Psoas muscle (tissue), 8 donors: Measurements from ENCODE around the gene ZNF718. TPM values are rescaled to one million over a fixed set of nuclear protein-coding genes. Genes with fewer than 3 reads are reported as not detected.
"Not testable (repeated sequence)": the region's sequence is repeated elsewhere in the genome, so short reads cannot be mapped to it uniquely, and the experiment has no call there.

ENCODE experiments used
- ATAC-seq, 4 donors: fragments of 200-7000 bp; cut with Tn5 transposase; one replicate each; pipeline ENCODE4 v1.9.1; 2020; ENCODE audit warnings: moderate library complexity in 3 of 4, mild to moderate bottlenecking in 2 of 4
- DNase-seq, 2 donors: peaks; one replicate each; pipeline ENCODE4 v3.0.0-alpha.2; 2020
- H3K27ac ChIP-seq: fragments of 200-600 bp; one replicate; pipeline ENCODE4 v1.8.0; 2022
- H3K27me3 ChIP-seq, 3 donors: fragments of 200-600 bp in 1 of 3; one replicate each; pipeline versions ENCODE4 v1.6.1 to v1.8.0; 2013 to 2022; ENCODE audit warnings: low read length in 2 of 3, mild to moderate bottlenecking in 2 of 3, moderate library complexity in 1 of 3; ENCODE audit not compliant: insufficient read depth in 3 of 3
- H3K36me3 ChIP-seq, 2 donors: fragments of 200-600 bp in 1 of 2; one replicate each; pipeline versions ENCODE4 v1.6.1 to v1.8.0; 2013 to 2022; ENCODE audit warnings: low read depth in 1 of 2, mild to moderate bottlenecking in 1 of 2, moderate library complexity in 1 of 2; ENCODE audit not compliant: insufficient read depth in 1 of 2
- H3K4me1 ChIP-seq: fragments of 200-600 bp; one replicate; pipeline ENCODE4 v1.8.0; 2022
- H3K4me3 ChIP-seq: fragments of 200-600 bp; one replicate; pipeline ENCODE4 v1.8.0; 2022; ENCODE audit warnings: mild to moderate bottlenecking
- H3K9me3 ChIP-seq: fragments of 200-600 bp; one replicate; pipeline ENCODE4 v1.8.0; 2022
- CTCF ChIP-seq: fragments of 200-600 bp; IDR thresholded peaks from one replicate; pipeline ENCODE4 v1.8.0; 2022; ENCODE audit warnings: antibody characterized with exemption
- WGBS, 3 donors: extraction: QIAGEN DNeasy Blood & Tissue Kit; methylation state at CpG; one replicate each; pipeline versions ENCODE4 v1.1.6 to v1.1.7; 2013; 5-methylcytosine and 5-hydroxymethylcytosine counted together
- intact Hi-C, 2 donors: fragments of 100-400 bp; cut with DNase I; formaldehyde crosslinking; loops; one replicate each; pipeline versions ENCODE4 v1.11.0 to v1.14.2; 2022
- polyA plus RNA-seq, 3 donors: library from polyadenylated mRNA; stranded (reverse); fragments of 200-250 nt; gene quantifications; one replicate each; pipeline ENCODE4 v1.2.3, GENCODE V29; 2013
- total RNA-seq, 4 donors: library from RNA; stranded (reverse); fragmentation: NEBNext Ultra II Directional in 2 of 4; extraction: Animal tissue kit (Norgen Biotek cat#: 25700) in 2 of 4; gene quantifications; one replicate each; pipeline versions ENCODE4 v1.2.1 to v1.2.4, GENCODE V29; 2021 to 2023
- donor health status: healthy with polysubstance abuse.
- donor health status: DM: no; HTN: no; CAD: no; lungs with moderate emphysema.
- donor health status: Bipolar disorder and iron deficiency.
- donor health status: healthy.
- donor health status: DM: yes; HTN: yes; CAD: no.
- donor health status: DM: no; HTN: no; CAD: no.
- donor health status: DM: no; HTN: no; CAD: no.
- donor health status: DM: yes; HTN: yes; CAD: no.

The ZNF718 gene
- total and polyA plus RNA-seq, 7 donors, result 0.44 to 3.0 (median 1.3) TPM

- Histone ChIP-seq H3K27ac (no peak overlapping the region), H3K9me3 (peaks cover 27% of the 10 kb centered on the region), H3K36me3 (no peaks in the 10 kb centered on the region), H3K4me1 (no peaks in the 10 kb centered on the region), H3K27me3 (no peaks in the 10 kb centered on the region), H3K4me3 (no peak overlapping the region)
- WGBS, 3 donors, result 93 to 97% (median 95%) methylated on average over 3 of the region's 3 CpGs
- ATAC-seq (no peak), DNase-seq (no peak)
- intact Hi-C loops, result no loop called here
- TF ChIP-seq CTCF, result no peak
Observed at GRCh38 chr4:200936-201335, 76.6 kb downstream of the ZNF718 start.

- H3K4me3 ChIP-seq, H3K4me1 ChIP-seq, intact Hi-C loops, H3K36me3 ChIP-seq, DNase-seq, H3K27me3 ChIP-seq, ATAC-seq, H3K27ac ChIP-seq: not testable (repeated sequence)
- H3K9me3 ChIP-seq, result peaks cover 27% of the 10 kb centered on the region
Observed at GRCh38 chr4:202822-203221, 78.5 kb downstream of the ZNF718 start.

- H3K36me3 ChIP-seq, result no peaks in the 10 kb centered on the region
- no peak overlapping the region for H3K4me3 ChIP-seq
- H3K27ac ChIP-seq, result no peak overlapping the region
- DNase-seq (no peak), ATAC-seq (no peak)
- WGBS, 3 donors, result 97 to 98% (median 97%) methylated on average over 24 of the region's 24 CpGs
- H3K4me1 ChIP-seq, result no peaks in the 10 kb centered on the region
- H3K9me3 ChIP-seq, result peaks cover 31% of the 10 kb centered on the region
- intact Hi-C loops, result no loop called here
- TF ChIP-seq CTCF, result no peak
- no peaks in the 10 kb centered on the region for H3K27me3 ChIP-seq
Observed at GRCh38 chr4:205097-205756, 80.9 kb downstream of the ZNF718 start.

- TF ChIP-seq CTCF, result no peak
- Histone ChIP-seq H3K4me1 (no peaks in the 10 kb centered on the region), H3K4me3 (no peak overlapping the region), H3K27ac (no peak overlapping the region), H3K9me3 (peaks cover 27% of the 10 kb centered on the region), H3K36me3 (no peaks in the 10 kb centered on the region), H3K27me3 (no peaks in the 10 kb centered on the region)
- intact Hi-C loops, result no loop called here
- DNase-seq (no peak), ATAC-seq (no peak)
- WGBS, 3 donors, result 94 to 98% (median 97%) methylated on average over 4 of the region's 4 CpGs
Observed at GRCh38 chr4:206054-206453, 81.8 kb downstream of the ZNF718 start.

- ATAC-seq, result not testable (repeated sequence)
Observed at GRCh38 chr4:208416-209096, 84.3 kb downstream of the ZNF718 start.

More at GRCh38 chr4:208416-209096, 84.3 kb downstream of the ZNF718 start:
- DNase-seq, H3K36me3 ChIP-seq, H3K27ac ChIP-seq, H3K4me3 ChIP-seq, H3K27me3 ChIP-seq, H3K4me1 ChIP-seq, H3K9me3 ChIP-seq, intact Hi-C loops: not testable (repeated sequence)
- 69 to 78% (median 78%) methylated on average over 3 of the region's 3 CpGs for WGBS, 3 donors
